HepG2 (cell line): ENCODE results near the gene DNAJC7. TPM values are rescaled to one million over a fixed set of nuclear protein-coding genes. Genes with fewer than 3 reads are reported as not detected.

ENCODE experiments used
- CBX5 ChIP-seq: sonication (generic); formaldehyde crosslinking; IDR thresholded peaks from 2 replicates; pipeline ENCODE4 v1.4.0; 2020; ENCODE audit warnings: missing genetic modification reagents, borderline replicate concordance
- CSRNP1 ChIP-seq: sonication (generic); formaldehyde crosslinking; IDR thresholded peaks from 2 replicates; pipeline ENCODE4 v1.8.1; 2023; ENCODE audit warnings: mild to moderate bottlenecking, missing genetic modification reagents
- FOXM1 ChIP-seq: sonication (generic); formaldehyde crosslinking; IDR thresholded peaks from 2 replicates; pipeline ENCODE4 v1.5.0; 2020; ENCODE audit warnings: missing genetic modification reagents
- KLF11 ChIP-seq: IDR thresholded peaks from 2 replicates; pipeline ENCODE4 v1.6.1; 2016; ENCODE audit warnings: missing compliant biosample characterization
- MXD1 ChIP-seq: sonication (generic); formaldehyde crosslinking; IDR thresholded peaks from 2 replicates; pipeline ENCODE4 v1.4.0; 2020; ENCODE audit warnings: mild to moderate bottlenecking, missing genetic modification reagents
- NFE2L1 ChIP-seq: sonication (generic); formaldehyde crosslinking; IDR thresholded peaks from 2 replicates; pipeline ENCODE4 v1.4.0; 2020; ENCODE audit warnings: missing genetic modification reagents, mild to moderate bottlenecking, borderline replicate concordance
- PITX1 ChIP-seq: sonication (generic); formaldehyde crosslinking; IDR thresholded peaks from 2 replicates; pipeline ENCODE4 v1.5.1; 2020; ENCODE audit warnings: mild to moderate bottlenecking, missing genetic modification reagents
- WIZ ChIP-seq: sonication (generic); formaldehyde crosslinking; IDR thresholded peaks from 2 replicates; pipeline ENCODE4 v1.5.1; 2020; ENCODE audit warnings: mild to moderate bottlenecking, missing genetic modification reagents
- ZNF230 ChIP-seq: sonication (generic); formaldehyde crosslinking; IDR thresholded peaks from 2 replicates; pipeline ENCODE4 v1.4.0; 2020; ENCODE audit warnings: mild to moderate bottlenecking, missing genetic modification reagents
- ZNF318 ChIP-seq: sonication (generic); formaldehyde crosslinking; IDR thresholded peaks from 2 replicates; pipeline ENCODE4 v1.4.0; 2020; ENCODE audit warnings: mild to moderate bottlenecking, missing genetic modification reagents
- ZNF713 ChIP-seq: sonication (generic); formaldehyde crosslinking; IDR thresholded peaks from 2 replicates; pipeline ENCODE4 v1.4.0; 2020; ENCODE audit warnings: mild to moderate bottlenecking, missing genetic modification reagents
- ZNF747 ChIP-seq: sonication (generic); formaldehyde crosslinking; IDR thresholded peaks from 2 replicates; pipeline ENCODE4 v1.8.1; 2023; ENCODE audit warnings: missing genetic modification reagents, mild to moderate bottlenecking, borderline replicate concordance
- ZUFSP ChIP-seq: sonication (generic); formaldehyde crosslinking; IDR thresholded peaks from 2 replicates; pipeline ENCODE4 v1.9.0; 2021; ENCODE audit warnings: missing genetic modification reagents, mild to moderate bottlenecking, borderline replicate concordance
- polyA plus RNA-seq, 8 experiments: library from polyadenylated mRNA; depleted of rRNA in 3 of 8; stranded (reverse) in 7 of 8; unstranded in 1 of 8; fragments of >200 nt; fragmentation: Illumina TruSeq in 4 of 8; extraction: Trizol in 4 of 8; gene quantifications; 2 replicates each; pipeline versions ENCODE4 v1.2.1 to v1.2.3, GENCODE V29; 2011 to 2016; ENCODE audit warnings: low read depth in 4 of 8, missing spikeins in 1 of 8, mixed read lengths in 1 of 8; ENCODE audit not compliant: insufficient read depth in 1 of 8
- total RNA-seq, 5 experiments: library from RNA; depleted of rRNA; stranded (reverse); fragments of >200 nt; fragmentation: Illumina TruSeq; extraction: Trizol; gene quantifications; 2 replicates each; pipeline ENCODE4 v1.2.3, GENCODE V29; 2016; ENCODE audit warnings: low read depth in 1 of 5

Gene DNAJC7
- total and polyA plus RNA-seq, 2 of the 13 experiments (the other 11 are each of a cell fraction or from before 2014, with no cell fraction given): 47.7 to 132 TPM

GRCh38 chr17:42016941-42017865 is at the start of gene DNAJC7 (continued):
- TF ChIP-seq ZNF318 (CRISPR knock-in tag) (peak; percentile 68; the same call in 1 of the 2 replicates), CSRNP1 (CRISPR knock-in tag) (peak; percentile 94), WIZ (CRISPR knock-in tag) (no peak; the same call in 1 of the 2 replicates), KLF11 (CRISPR knock-in tag) (peak; percentile 93; the same call in 1 of the 2 replicates), ZNF747 (CRISPR knock-in tag) (peak; percentile 65; the same call in 1 of the 2 replicates), MXD1 (CRISPR knock-in tag) (peak; percentile 77; the same call in 1 of the 2 replicates), CBX5 (CRISPR knock-in tag) (peak; percentile 47; the same call in 1 of the 2 replicates), ZNF713 (peak; percentile 71), FOXM1 (CRISPR knock-in tag) (no peak), ZNF230 (CRISPR knock-in tag) (peak; percentile 96), ZUFSP (CRISPR knock-in tag) (no peak), PITX1 (CRISPR knock-in tag) (peak; percentile 62; the same call in 1 of the 2 replicates), NFE2L1 (CRISPR knock-in tag) (no peak)
